HPDE6-E6E7 (cell line): ENCODE measurements around the gene ZNF81.
"Not testable (repeated sequence)": the region's sequence is repeated elsewhere in the genome, so short reads cannot be mapped to it uniquely, and the experiment has no call there.

Source experiments
- DNase-seq: peaks from one replicate; pipeline ENCODE4 v3.0.0; 2011; ENCODE audit warnings: missing footprints; ENCODE audit errors: extremely low spot score

The ZNF81 gene

GRCh38 chrX:47933946-47934345, 97.2 kb downstream of the ZNF81 start:
- DNase-seq: no peak

- DNase-seq: no peak
Measured at GRCh38 chrX:47936224-47936939, 99.7 kb downstream of the ZNF81 start.

- DNase-seq: no peak
Measured at GRCh38 chrX:47936940-47937317, 100.2 kb downstream of the ZNF81 start.

GRCh38 chrX:47940448-47940847, 103.7 kb downstream of the ZNF81 start:
- no peak for DNase-seq

GRCh38 chrX:47941423-47941822, 104.7 kb downstream of the ZNF81 start:
- no peak for DNase-seq

- DNase-seq: not testable (repeated sequence)
Measured at GRCh38 chrX:47955295-47955694, 118.6 kb downstream of the ZNF81 start.

GRCh38 chrX:47956016-47956415, 119.3 kb downstream of the ZNF81 start:
- DNase-seq: no peak

- not testable (repeated sequence) for DNase-seq
Measured at GRCh38 chrX:47958206-47958605, 121.5 kb downstream of the ZNF81 start.

GRCh38 chrX:47958761-47959342, 122.2 kb downstream of the ZNF81 start:
- no peak for DNase-seq

- DNase-seq: no peak
Measured at GRCh38 chrX:47960406-47960805, 123.7 kb downstream of the ZNF81 start.

- not testable (repeated sequence) for DNase-seq
Measured at GRCh38 chrX:47961830-47962229, 125.1 kb downstream of the ZNF81 start.

- DNase-seq: not testable (repeated sequence)
Measured at GRCh38 chrX:47965526-47965925, 128.8 kb downstream of the ZNF81 start.
